Measurements from ENCODE around the gene CIRBP.

Gene CIRBP

DNA sequence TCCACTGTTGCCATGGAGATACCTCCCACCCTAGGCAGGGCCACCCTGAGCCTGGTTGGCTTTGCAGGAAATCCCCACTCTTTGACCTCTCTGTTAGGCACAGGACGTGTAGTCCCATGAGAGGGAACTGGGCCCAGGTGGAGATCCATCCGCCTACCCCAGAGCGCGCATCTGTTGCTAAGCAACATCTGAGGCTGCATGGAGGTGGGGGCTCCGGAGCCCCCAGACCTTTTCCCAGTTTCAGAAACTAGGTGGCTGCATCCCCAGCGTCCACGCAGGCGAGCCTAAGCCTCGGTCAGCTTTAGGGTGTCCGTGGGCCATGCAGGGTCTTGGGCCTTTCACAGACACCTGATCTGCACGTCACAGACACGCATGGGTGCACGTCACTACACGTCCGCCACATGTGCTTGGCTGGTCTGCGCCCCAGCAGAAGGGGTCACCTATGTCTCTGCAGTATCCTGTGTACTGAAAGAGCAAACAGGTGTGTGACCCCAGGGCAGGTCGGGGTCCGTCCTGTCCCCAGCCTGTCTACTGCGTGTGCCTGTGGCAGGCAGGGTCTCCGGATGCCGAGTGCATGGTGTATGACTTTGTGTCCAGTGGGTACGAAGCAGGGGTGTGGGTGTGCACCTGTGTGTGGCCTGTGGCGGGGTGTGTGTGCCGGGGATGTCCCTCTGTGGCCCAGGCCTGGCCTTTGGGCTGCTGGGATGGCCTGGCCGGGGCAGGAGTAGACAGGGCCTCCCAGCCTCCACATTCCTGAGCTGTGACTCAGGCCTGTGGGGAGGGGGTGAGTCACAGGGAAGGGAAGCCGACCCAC, 4.1 kb upstream of the CIRBP start:
- no peak overlapping the region for H3K9ac ChIP-seq

DNA sequence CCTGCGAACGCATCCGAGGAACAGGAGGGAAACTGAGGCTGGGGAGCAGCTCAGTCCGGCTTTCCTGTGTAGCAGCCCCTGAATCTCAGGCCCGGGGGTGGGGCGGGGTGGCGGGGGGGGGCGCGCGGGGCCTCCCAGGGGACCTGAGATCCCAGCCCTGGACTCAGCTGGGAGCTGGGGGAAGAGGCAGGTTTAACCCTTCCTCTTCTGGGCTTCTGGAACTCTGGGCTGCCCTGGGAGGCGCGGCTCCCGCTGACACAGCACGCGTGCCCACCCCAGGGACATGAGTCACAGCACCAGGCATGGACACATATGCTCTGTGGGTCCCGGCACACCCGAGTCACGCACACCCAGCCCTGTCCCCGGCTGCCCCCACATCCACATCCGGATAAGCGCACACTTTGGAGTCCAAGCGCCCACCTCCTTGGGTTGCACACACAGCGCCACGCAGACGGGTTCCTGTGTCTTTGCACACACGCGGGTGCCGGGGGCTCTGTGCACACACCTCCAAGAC, 3.5 kb upstream of the CIRBP start:
- no peak overlapping the region for H3K9ac ChIP-seq
- TF ChIP-seq, protein P1, sequence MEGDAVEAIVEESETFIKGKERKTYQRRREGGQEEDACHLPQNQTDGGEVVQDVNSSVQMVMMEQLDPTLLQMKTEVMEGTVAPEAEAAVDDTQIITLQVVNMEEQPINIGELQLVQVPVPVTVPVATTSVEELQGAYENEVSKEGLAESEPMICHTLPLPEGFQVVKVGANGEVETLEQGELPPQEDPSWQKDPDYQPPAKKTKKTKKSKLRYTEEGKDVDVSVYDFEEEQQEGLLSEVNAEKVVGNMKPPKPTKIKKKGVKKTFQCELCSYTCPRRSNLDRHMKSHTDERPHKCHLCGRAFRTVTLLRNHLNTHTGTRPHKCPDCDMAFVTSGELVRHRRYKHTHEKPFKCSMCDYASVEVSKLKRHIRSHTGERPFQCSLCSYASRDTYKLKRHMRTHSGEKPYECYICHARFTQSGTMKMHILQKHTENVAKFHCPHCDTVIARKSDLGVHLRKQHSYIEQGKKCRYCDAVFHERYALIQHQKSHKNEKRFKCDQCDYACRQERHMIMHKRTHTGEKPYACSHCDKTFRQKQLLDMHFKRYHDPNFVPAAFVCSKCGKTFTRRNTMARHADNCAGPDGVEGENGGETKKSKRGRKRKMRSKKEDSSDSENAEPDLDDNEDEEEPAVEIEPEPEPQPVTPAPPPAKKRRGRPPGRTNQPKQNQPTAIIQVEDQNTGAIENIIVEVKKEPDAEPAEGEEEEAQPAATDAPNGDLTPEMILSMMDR (conservative IDR thresholded peaks at IDR 0.05; ENCODE audit: low read depth, low read length), result no peak
- no peak overlapping the region for H2AFZ ChIP-seq (ENCODE audit: low read depth)
- no peaks in the 10 kb centered on the region for H3K36me3 ChIP-seq (ENCODE audit: insufficient read depth)
- H4K20me1 ChIP-seq (ENCODE audit: insufficient read depth), result no peaks in the 10 kb centered on the region
- H3K27me3 ChIP-seq (ENCODE audit: insufficient read depth, low read depth), result no peaks in the 10 kb centered on the region
- H3K4me1 ChIP-seq (ENCODE audit: low read depth, poor library complexity, severe bottlenecking), result peaks cover 39% of the 10 kb centered on the region
- no peak overlapping the region for H3K27ac ChIP-seq
- H3K4me3 ChIP-seq (IDR thresholded peaks at IDR 0.05; ENCODE audit: insufficient read depth, low read depth, low read length), result no peak overlapping the region
- H3K79me2 ChIP-seq (ENCODE audit: insufficient read depth, low read depth), result peaks cover 12% of the 10 kb centered on the region
- peak overlapping the region; percentile 80 for H3K4me2 ChIP-seq

More for the DNA sequence above, 4.1 kb upstream of the CIRBP start:
- Histone ChIP-seq H4K20me1 (ENCODE audit: insufficient read depth) (no peaks in the 10 kb centered on the region), H2AFZ (ENCODE audit: low read depth) (no peak overlapping the region), H3K4me1 (ENCODE audit: low read depth, poor library complexity, severe bottlenecking) (peaks cover 41% of the 10 kb centered on the region), H3K4me2 (no peak overlapping the region), H3K27me3 (ENCODE audit: insufficient read depth, low read depth) (no peaks in the 10 kb centered on the region), H3K27ac (no peak overlapping the region), H3K36me3 (ENCODE audit: insufficient read depth) (no peaks in the 10 kb centered on the region), H3K4me3 (IDR thresholded peaks at IDR 0.05; ENCODE audit: insufficient read depth, low read depth, low read length) (no peak overlapping the region), H3K79me2 (ENCODE audit: insufficient read depth, low read depth) (peaks cover 5% of the 10 kb centered on the region)
- TF ChIP-seq, protein P1 (conservative IDR thresholded peaks at IDR 0.05; ENCODE audit: low read depth, low read length), result no peak

DNA sequence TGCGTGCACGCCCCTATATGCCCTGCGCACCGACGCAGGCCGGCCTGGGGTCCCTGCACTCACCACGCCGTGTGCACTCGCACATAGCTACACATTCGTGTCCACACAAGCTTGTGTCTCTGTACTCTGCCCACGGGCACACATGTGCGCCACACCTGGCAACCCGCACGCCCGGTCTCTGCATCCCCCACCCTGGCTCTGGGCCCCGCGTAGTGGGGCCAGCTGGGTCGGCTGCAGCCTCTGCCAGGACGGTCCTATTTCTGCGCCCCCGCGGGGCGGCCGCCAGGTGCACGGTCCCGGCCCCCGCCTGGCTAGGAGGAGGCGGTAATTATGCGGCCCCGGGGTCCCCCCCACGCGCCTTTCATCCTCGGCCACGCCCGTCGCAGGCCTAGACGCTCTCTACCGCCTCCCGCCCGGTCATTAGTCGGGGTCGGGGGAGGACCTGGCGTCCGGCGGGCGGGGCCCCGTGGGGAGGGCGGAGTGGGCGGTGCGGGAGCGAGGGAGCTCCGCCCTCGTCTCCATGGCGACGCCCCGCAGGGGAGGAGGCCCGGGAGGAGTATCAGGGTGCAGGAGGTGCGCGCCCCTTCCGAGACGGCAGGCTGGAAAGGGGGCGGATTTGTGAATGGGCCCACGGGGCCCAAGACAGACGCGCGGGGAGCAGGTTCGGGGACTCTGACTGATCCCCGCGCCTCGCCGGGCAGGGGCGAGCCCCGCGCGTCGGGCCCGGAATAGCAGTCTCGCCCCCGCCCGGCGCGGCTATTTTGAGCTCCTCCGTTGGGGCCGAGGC, 2.8 kb upstream of the CIRBP start:
- peak overlapping the region; percentile 41; the same call in 1 of the 2 replicates for H3K9ac ChIP-seq
- peaks cover 45% of the 10 kb centered on the region for H3K4me1 ChIP-seq (ENCODE audit: low read depth, poor library complexity, severe bottlenecking)
- H3K36me3 ChIP-seq (ENCODE audit: insufficient read depth), result no peaks in the 10 kb centered on the region
- no peak overlapping the region for H3K4me3 ChIP-seq (IDR thresholded peaks at IDR 0.05; ENCODE audit: insufficient read depth, low read depth, low read length)
- peaks cover 18% of the 10 kb centered on the region for H3K79me2 ChIP-seq (ENCODE audit: insufficient read depth, low read depth)
- TF ChIP-seq, protein P1 (conservative IDR thresholded peaks at IDR 0.05; ENCODE audit: low read depth, low read length), result no peak
- H4K20me1 ChIP-seq (ENCODE audit: insufficient read depth), result no peaks in the 10 kb centered on the region
- 0 out of 2 replicates have a peak overlapping the region, but pooled peaks have one; percentile 15 for H3K27ac ChIP-seq
- peak overlapping the region; percentile 73 for H2AFZ ChIP-seq (ENCODE audit: low read depth)
- no peaks in the 10 kb centered on the region for H3K27me3 ChIP-seq (ENCODE audit: insufficient read depth, low read depth)
- peak overlapping the region; percentile 80 for H3K4me2 ChIP-seq

DNA sequence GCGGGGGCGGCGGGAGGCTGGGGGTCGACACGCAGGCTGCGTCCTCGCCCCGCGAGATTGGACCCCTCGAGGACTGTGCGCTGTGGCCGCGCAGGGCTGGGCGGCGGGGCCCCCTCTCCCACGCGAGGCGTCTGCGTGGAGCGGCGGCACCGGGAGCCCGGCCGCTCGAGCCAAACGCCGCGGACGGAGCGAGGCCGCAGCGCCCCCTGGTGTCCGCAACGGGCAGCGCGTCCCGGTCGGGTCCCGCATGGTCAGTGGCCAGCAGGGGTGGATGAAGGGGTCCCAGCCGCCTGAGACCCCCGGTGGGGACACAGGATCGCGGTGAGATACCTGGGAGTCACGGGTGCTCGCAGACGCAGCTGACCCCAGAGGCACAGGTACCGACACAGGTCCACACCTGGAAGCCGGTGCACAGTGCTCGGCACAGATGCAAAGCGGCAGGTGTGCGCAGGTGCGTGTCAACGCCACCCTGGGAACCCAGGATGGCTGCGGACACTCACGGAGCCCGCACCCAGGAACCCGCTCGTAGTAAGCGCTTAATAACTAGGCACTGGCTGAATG, 2.1 kb upstream of the CIRBP start:
- H3K4me3 ChIP-seq (IDR thresholded peaks at IDR 0.05; ENCODE audit: insufficient read depth, low read depth, low read length), result no peak overlapping the region
- peak overlapping the region; percentile 80 for H3K4me2 ChIP-seq
- no peaks in the 10 kb centered on the region for H3K27me3 ChIP-seq (ENCODE audit: insufficient read depth, low read depth)
- no peaks in the 10 kb centered on the region for H4K20me1 ChIP-seq (ENCODE audit: insufficient read depth)
- H3K79me2 ChIP-seq (ENCODE audit: insufficient read depth, low read depth), result peaks cover 25% of the 10 kb centered on the region
- TF ChIP-seq, protein P1 (conservative IDR thresholded peaks at IDR 0.05; ENCODE audit: low read depth, low read length), result peak; percentile 92
- no peaks in the 10 kb centered on the region for H3K36me3 ChIP-seq (ENCODE audit: insufficient read depth)
- H3K27ac ChIP-seq, result 0 out of 2 replicates have a peak overlapping the region, but pooled peaks have one; percentile 15
- H2AFZ ChIP-seq (ENCODE audit: low read depth), result peak overlapping the region; percentile 73
- H3K4me1 ChIP-seq (ENCODE audit: low read depth, poor library complexity, severe bottlenecking), result peaks cover 41% of the 10 kb centered on the region
- H3K9ac ChIP-seq, result peak overlapping the region; percentile 41; the same call in 1 of the 2 replicates

All from KMS-11 (cell line).